ENCODE results near the gene UGT8.
"Not testable (repeated sequence)": the region's sequence is repeated elsewhere in the genome, so short reads cannot be mapped to it uniquely, and the experiment has no call there.

DNA sequence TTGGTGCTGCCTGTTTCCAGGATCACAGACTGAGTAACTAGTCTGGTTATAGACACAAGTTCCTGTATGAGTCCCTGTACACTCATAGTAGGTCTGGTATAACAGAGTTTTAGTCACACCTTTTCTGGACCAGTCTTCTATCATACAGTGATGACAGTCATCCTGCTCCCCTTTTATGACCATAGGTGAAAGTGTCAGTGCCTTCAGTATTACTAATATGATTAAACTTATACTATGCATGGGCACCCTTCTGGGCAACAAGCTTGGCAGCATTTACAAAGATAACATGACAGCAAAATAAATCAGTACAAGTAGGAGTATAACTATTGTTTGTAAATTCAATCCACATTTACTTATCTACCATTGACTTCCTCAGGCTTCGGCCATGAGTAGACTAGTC lies 8.2 kb upstream of the UGT8 start:
- TF ChIP-seq POLR2A (IDR thresholded peaks at IDR 0.05); CTCF (IDR thresholded peaks at IDR 0.05 in 4 of 5, conservative IDR thresholded peaks at IDR 0.05 in 1 of 5): not testable (repeated sequence)
